ENCODE results near the gene SLBP.

SLBP gene

DNA sequence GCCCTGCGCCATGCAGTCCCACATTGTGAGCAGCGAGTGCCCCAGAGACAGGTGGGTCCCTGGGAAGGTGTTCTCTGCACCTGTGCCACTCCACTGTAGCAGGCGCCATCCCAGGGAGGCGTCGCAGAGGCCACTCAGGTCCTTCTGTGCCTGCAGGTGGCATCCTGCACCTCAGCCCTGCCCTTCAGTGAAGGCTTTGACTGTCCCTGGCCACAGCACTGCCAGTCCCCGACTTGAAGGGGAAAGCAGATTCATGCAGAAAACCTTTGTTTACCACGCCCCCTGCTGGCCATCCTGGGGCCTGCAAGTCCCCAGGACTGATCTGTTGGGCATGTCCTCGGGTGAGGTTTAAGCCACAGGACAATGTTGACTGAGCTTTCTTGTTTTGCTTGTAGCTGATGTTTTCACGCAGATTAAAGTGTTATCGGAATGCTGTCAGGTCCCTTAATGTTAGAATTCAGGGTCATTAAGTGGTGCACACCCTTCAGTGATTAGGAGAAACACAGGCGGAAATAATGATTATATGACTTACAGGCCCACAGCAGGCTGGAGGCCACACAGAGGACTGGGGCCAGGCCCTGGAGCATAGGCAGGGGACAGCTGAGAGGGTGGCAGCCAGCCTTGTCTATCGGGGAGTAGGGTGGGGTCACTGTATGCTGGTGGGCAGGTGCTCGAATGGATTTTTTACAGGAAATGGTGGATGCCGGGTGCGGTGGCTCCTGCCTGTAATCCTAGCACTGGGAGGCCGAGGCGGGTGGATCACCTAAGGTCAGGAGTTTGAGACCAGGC, 14.2 kb upstream of the SLBP start:
- peak; percentile 90 for DNase-seq

DNA sequence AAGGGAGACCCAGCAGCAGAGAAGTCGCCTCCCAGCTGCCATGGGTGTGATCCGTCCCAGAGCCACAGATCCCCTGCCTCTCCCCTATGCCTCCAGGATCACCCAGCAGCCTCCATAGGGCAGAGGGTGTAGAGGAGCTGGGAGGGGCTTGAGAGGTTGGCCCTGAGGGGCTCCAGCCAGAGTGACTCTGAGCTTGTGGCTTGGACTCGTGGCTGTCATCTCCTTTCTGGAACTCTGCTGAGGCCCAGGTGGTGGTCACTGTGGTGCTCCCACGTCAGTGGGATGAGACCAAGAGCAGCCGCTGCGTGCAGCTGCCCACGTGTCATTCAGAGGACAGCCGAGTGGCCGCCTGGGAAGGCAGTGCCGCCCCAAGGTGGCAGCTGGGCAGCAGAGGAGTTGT, 13.4 kb upstream of the SLBP start:
- no peak for DNase-seq

DNA sequence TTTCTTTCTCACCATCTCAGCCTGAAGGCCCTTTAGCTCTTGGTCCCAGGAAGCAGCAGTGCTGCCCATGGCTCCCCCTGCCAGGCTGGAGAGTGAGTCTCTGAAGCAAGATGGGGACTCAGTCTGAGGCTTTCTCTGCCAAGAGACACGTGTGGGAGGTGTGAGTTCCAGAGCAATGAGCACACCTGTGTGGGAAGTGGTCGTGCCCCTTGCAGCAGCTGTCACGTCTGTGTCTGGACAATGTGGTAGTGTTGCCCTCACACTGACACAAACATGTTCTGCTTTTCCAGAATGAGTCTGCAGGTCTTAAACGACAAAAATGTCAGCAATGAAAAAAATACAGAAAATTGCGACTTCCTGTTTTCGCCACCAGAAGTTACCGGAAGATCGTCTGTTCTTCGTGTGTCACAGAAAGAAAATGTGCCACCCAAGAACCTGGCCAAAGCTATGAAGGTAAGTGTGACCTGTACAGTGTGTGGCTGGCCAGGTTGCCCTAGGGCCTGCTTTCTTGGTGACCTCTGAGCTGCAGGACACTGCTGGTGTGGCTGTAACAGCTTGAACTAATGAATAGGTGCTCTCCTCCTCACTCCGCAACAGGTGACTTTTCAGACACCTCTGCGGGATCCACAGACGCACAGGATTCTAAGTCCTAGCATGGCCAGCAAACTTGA, 11.1 kb upstream of the SLBP start:
- peak; percentile 69 for DNase-seq

DNA sequence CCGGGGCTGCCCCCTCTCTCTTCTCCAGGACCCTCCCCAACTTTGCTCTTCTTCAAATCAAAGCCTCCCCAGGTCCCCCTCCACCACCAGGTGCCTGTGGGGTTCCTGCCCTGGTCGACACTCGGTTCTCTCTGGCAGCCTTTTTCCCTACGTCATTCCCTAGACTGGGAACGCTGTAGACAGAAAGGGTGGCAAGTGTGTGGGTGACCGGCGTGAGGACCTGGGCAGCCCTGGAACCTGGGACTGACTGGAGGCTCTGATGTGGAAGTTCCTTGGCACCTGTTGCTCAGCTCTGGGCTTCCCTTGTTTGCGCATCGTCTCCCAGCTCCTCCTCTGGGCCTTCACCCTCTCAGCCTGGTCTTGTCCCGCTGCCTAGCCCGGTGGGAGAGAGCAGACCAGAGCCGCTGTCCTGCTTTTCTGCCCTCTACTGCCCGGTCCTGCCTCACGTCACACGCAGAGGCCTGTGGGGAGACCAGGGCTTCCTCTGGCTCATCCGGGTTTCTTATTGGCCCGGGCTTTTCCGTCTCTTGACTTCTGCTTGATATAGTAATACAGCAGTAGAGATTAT, 10.5 kb upstream of the SLBP start:
- DNase-seq = no peak

DNA sequence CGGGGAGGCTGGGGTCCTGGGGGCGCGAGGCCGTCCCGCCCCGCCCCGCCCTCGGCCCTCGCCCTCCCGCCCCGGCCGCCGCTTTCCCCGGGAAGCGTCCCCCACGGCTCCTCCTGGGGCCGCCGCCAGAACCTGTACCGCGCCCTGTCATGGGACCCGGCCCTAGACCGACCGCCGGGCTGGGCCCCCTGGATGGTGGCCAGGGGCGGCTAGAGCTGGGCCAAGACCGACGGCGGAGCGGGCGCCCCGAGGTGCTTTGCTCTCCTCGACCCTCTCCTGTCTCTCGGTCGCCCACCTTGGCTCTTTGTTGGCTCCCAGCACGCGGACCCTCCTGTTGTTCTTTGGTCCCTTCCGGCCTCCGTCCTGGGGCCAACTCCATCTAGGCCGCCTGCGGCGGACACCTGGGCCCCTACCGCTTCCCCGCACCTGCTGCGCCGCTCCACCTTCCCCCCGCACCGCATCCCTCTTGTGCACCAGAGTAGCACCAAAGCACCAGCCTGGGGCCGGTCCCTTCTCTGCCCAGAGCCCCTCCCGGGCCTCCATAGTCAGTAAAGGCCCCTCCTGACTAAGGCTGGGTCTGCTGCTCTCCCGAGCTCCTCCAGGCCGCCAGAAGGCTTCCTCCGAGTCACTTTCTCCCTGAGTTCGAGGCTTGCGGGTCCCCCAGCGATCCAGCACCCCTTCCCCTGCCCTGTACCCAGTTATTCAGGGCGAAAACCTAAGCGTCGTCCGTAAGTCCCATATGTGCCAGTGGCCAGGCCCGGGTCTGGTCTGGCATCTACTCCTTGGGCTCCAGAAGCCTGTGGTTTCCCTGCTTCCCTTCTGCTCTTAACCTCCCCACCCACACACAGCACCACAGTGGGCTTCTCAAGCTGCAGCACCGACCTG, 9.8 kb upstream of the SLBP start:
- DNase-seq = no peak

DNA sequence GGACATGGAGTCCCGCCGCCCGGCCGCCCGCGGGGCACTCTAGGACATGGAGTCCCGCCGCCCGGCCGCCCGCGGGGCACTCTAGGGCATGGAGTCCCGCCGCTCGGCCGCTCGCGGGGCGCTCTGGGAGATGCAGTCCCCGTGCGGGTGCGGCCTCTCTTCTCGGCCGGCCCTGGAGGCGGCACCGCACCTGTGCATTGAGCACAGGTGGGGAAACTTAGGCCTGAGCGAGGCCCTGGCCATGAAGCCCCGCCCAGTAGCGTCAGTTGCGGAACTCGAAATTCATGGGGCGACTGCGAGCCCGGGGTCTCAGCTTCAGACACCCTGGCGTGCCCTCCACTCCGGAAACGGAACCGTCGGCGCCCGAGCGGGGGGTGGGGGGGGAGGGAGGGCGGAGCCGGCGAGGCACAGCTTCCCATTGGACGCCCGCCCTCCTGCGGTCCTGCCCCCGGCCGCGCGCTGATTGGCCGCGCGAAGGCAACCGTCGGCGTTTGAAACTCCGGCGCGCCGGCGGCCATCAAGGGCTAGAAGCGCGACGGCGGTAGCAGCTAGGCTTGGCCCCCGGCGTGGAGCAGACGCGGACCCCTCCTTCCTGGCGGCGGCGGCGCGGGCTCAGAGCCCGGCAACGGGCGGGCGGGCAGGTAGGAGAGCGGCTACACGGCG, 9.0 kb upstream of the SLBP start, which contains the start of the genes TACC3 and TMEM129:
Gene TACC3 (plus strand): TSS at position 519 of the 663 bp plus-strand sequence. CDS start 1,901 bp downstream, outside the sequence.
Gene TMEM129 (minus strand): TSS at position 321 of the 663 bp plus-strand sequence. CDS start 486 bp downstream, outside the sequence.
- DNase-seq = peak; percentile 97

DNA sequence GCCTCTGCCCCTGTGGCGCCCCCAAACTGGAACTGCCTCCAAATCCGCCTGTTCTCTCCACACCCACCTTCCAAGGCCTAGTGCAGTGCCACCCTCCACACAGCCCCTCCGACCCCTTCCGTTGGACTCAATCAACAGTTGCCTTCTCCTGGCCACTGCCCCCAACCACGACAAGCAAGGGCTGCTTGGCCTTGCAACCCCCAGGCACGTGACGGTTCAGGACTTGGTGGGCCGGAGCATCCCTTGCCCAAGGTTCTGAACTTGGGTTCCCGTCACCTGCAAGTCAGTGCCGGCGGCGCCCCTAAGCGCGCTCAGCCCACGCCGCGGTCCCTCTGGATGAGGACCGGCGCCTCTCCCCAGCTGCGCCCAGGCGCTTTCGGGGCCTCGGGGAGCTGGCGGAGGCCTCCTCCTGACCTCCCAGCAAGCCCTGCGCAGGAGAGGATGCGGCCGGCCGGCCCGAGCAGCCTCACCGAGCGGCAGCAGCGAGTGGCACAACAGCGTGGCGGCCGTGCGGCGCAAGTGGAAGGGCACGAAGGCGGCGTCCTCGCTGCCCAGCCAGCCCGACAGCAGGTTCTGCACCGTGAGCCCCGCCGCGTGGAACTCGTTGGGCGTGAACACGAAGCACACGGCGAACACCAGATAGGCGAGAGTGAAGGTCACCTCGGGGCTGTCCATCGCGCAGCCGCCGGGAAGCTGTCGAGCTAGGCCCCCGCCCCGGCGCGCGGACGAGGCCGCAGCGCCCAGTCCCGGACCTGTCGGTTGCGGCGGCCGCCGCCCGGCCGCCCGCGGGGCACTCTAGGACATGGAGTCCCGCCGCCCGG, 8.3 kb upstream of the SLBP start:
- DNase-seq = peak; percentile 41

DNA sequence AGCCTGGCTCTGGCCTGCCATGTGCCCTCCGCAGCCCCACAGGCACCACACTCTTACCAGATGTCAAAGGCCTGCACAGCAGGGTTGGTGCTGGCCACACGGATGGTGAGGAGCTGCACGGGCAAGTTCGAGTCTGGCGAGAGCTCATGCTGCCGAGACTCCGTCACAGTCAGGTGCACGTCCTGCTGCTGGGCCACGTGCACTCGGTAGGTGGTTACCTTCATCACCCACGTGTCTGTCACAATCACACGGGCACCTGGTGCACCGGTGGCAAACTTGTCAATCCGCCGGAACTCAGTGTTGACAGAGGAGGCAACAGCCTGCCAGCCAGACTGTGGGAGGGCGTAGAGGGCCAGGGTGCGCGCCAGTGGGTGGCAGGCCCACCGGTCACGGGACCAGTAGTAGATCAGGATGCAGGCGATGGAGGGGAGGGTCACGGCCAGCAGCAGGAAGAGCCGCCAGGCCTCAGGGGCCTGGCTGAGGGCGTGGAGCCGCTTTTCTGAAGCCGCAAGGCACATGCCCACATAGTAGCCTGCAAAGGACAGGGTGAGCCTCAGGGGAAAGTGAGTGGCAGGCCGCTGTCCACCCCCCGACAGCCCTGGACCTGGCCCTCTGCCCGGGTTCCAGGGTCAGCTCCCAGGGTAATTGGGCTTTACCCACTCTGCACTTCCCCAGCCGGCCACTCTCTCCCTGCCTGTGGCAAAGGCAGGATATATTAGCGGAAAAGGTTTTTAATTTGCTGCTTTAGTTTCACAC, 6.2 kb upstream of the SLBP start:
- no peak for DNase-seq

DNA sequence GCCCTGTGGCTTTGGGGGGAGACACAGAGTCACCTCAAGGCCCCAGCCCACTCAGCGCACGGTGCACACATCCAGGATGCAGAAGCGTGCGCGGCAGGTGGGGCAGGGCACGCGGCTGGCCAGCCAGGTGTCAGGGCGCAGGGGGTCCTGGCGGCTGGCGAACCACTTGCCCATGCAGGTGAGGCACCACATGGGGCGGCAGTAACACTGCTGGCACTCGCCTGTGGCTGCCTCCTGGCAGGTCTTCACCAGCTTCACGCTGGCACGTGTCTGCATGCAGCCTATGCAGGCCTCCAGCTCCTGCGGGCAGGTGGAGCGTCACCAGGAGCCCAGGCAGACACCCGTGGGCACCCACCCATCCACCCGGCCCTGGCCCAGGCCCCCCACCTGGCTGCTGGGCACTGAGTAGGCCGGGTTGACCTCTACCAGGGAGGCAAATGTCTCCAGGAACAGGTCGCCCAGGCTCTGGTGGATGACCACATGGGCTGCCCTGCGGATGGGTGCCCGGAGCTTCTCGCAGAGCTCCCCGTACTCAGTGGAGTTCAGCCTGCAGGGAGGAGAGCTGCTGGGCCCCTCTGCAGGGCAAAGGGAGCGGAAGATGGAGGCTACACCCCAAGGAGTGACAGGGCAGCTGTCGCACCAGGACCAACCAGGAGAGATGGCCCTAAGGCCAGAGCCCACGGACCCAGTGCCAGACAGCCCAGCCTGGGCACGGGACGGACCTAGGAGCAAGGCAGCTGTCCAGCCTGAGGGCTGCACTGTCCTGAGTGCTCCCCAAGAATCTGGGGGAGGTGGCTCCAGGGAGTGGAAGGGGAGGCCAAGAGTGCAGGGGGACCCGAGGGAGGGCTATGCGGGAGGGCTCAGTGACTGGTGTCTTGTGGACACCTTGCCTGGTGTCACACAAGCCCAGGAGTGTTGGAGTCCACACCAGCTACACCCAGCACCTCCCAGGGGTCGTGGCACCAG, 5.3 kb upstream of the SLBP start:
- DNase-seq = no peak

DNA sequence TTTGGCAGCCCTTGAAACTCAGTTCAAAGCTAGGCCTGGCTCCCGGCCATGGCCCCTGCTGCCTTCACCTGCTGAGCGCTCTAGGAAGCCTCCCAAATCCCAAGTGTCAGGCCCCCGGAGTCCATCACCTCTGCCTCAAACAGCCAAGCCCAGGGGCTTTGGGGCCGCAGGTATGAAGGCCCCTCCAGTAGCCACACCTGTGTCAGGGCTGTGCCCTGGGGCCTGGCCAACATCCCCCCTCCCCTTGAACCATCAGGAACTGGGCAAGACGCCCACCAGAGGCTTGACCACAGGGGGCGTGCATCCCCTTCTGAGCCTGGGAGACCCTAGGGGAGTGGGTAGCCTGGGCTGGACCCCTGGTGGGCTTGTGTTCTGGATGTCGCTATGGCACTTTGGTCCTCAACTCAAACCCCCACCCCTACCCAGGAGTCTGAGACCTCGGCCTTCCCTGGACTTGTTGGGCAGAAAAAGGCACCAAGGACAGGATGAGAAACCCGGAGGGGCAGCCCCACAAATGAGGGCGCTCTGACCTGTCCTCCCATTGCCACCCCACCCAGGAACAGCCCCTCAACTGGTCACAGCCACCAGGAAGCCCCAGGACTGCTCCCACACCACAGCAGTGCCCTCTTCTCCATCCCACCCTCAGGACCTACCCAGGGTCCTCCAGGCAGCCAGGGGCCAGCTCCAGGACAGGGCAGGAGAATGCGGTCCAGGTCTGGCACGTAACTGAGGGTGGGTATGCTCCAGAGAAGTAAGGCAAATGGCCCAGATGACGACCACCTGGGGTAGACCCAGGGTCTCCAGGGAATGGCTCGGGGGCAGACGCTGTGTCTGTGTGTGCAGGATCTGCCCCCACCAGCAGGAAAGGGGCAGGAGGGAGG, 4.2 kb upstream of the SLBP start:
- DNase-seq = no peak

DNA sequence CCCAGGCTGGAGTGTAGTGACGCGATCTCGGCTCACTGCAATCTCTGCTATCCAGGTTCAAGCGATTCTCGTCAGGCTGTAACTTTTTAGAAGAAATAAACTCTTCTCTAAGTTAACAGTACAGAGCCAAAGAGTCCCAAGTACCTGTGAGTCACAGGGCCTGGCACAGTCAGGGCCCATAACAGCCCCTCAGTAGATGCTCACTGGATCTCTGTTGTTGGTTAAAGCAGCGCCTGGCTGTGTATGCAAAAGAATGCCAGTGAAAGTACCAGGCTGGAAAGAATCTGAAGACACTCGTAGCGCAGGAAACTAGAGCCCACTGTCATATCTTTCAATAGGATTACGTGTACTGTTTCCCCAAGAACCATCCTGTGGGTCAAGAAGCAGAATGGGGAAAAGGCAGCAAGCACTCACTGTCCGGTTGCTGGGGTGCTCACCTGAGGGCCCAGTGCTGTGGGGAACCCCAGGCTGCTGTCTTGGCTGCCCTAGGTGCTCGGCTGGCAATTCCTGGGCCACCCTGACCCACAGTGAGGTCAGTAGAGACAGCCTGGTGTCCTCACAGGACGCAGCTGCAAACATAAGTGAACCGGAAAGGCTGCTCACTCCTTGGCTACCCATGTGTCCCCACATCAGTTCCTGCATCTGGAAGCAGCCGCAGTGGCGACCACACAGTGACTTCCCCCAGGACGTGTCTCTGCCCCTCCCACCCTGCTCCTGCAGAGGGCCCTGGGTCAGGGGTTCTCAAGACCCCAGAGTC, 3.1 kb upstream of the SLBP start:
- no peak for DNase-seq

DNA sequence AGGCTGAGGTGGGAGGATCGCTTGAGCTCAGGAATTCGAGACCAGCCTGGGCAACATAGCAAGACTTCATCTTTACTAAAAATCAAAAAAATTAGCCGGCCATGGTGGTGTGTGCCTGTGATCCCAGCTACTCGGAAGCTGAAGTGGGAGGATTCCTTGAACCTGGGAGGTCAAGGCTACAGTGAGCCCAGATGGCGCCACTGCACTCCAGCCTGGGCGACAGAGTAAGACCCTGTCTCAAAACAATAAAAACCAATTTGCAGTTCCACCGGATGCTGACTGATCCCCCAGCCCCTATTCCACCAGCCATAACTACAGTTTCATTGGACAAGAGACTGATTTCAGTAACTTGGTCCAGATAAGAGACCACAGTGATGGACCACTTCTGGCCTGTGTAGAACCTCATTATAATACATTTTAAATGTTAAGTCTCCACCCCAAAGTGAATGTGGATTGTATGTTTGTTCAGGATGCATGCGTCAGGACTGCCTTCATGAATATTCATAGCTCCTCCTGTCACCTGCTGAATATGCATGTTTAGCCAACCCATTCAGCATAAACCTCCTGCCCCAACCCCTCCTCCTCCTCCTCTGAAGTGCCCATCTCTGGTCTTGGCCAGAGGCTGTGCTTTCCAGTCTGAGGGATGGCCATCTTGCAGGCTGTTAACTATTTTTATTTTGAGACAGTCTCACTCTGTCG, 2.3 kb upstream of the SLBP start:
- DNase-seq = no peak

DNA sequence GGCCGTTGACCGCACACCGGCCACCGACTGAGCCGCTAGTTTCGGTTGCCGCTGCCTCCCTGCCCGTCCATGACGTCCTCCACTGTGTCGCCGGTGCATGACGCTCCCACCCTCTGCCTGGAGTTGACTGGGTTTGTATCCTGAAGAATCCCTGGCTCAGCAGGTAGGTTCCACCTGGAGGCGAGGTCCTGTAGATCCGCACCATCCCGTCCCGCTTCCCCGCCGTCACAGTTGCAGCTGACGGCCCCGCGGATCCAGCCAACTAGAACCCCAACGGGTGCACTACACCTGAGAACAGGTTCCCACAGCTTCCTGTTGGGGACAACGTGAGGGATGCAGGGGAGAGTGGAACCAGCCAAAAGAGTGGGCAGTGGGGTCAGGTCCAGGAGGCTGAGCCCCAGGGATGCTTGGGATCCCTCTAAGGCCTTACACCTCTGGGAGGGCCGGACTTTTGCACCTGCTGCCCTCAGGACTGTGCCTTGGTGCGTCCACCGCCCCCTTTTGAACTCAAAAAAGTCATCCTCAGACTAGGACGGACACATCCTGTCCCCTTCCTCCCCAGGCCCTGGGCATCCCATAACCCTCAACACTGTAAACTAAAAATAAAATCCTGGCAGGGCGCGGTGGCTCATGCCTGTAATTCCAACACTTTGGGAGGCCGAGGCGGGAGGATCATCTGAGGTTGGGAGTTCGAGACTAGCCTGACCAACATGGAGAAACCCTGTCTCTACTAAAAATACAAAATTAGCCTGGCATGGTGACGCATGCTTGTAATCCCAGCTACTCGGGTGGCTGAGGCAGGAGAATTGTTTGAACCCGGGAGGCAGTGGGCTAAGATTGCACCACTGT, 1.1 kb upstream of the SLBP start:
- no peak for DNase-seq

DNA sequence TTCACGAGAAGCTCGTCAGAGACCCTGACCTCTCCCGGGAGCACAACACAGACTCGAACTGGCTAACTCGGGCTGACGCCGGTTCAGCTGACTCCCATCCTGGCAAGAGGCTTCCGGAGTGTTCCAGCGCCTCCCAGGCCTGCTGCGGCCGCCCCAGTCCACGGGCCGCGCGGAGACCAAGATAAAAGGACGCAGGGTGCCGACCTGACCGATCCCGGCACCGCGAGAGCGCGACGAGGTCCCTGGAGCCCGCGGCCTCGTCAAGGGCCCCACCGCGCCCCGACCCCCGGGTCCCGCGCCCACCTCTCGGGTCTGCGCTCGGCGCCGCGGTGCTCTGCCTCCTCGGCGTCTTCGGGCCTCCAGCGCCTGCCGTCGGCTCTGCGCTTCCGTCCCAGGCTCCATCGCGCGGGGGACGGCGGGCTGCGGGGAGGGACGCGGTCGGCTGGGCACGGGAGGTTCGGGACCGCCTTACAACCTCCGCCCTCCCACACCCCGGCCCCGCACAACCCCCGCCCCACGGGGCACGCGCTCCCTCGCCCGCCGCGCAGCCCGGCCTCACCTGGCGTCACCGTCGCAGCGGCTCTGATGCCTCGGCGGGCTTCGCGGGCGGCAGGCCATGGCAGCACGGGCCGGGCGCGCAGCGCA, 426 bp downstream of the SLBP start:
- DNase-seq = peak; percentile 41

DNA sequence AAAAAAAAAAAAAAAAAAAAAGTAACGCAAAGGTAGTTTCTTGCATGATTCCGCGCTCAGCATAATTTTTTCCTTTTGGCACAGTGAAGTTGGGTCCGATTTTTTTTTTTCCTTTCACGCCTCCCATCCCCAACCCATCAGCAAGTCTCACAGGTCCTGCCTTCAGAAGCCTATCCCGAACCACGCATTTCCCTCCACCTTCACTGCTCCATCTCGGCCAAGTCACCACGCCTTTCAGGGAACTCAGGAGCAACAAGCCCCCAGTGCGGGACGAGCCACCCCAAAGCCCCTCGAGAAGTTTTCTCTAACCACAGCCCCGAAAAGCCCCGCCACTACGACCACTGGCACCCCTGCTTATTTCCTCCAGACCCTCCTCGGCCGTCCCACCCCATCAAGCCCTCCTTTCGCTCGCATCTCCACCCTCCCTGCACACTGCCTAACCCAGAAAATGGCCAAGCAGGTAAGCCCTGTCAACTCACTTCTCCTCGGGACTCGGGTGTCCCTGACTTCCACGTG, 1.0 kb downstream of the SLBP start:
- DNase-seq = no peak

Data from CD4-positive, alpha-beta T cell treated with Interleukin-10 for 1 hour (primary cell).